Endodermal cell (in vitro differentiated cells): ENCODE data around the gene SLC25A47. TPM values are rescaled to one million over a fixed set of nuclear protein-coding genes. Genes with fewer than 3 reads are reported as not detected.

ENCODE experiments used
- DNase-seq: peaks from one replicate; pipeline ENCODE4 v3.0.0-alpha.2; 2017
- H3K27ac ChIP-seq: 2 replicates; pipeline ENCODE4 v1.5.1; 2013; ENCODE audit warnings: mild to moderate bottlenecking, low read depth, low read length, moderate library complexity
- H3K27me3 ChIP-seq: 2 replicates; pipeline ENCODE4 v1.6.1; 2013; ENCODE audit warnings: mild to moderate bottlenecking, low read length, moderate library complexity; ENCODE audit not compliant: insufficient read depth, control insufficient read depth, poor library complexity, severe bottlenecking
- H3K36me3 ChIP-seq: 2 replicates; pipeline ENCODE4 v1.7.0; 2013; ENCODE audit warnings: mild to moderate bottlenecking, low read length, moderate library complexity; ENCODE audit not compliant: control insufficient read depth, insufficient read depth
- H3K4me1 ChIP-seq: one replicate; pipeline ENCODE4 v1.7.0; 2013; ENCODE audit warnings: low read length; ENCODE audit not compliant: control insufficient read depth, insufficient read depth
- H3K4me3 ChIP-seq: 2 replicates; pipeline ENCODE4 v1.5.1; 2013; ENCODE audit warnings: mild to moderate bottlenecking, low read length, moderate library complexity
- H3K9ac ChIP-seq: 2 replicates; pipeline ENCODE4 v1.6.1; 2013; ENCODE audit warnings: mild to moderate bottlenecking, low read length, moderate library complexity; ENCODE audit not compliant: poor library complexity, severe bottlenecking; ENCODE audit errors: extremely low read depth
- H3K9me3 ChIP-seq: 2 replicates; pipeline ENCODE4 v1.6.1; 2013; ENCODE audit warnings: mild to moderate bottlenecking, low read length, moderate library complexity; ENCODE audit not compliant: control insufficient read depth
- H3K27ac Mint-ChIP-seq: 2 replicates; pipeline ENCODE4 v1.8.0; 2020; ENCODE audit warnings: mixed read lengths
- H3K27me3 Mint-ChIP-seq: 2 replicates; pipeline ENCODE4 v1.8.0; 2021; ENCODE audit warnings: mild to moderate bottlenecking, mixed read lengths; ENCODE audit not compliant: insufficient read depth
- H3K36me3 Mint-ChIP-seq: 2 replicates; pipeline ENCODE4 v1.8.0; 2020; ENCODE audit warnings: low read depth, mixed read lengths
- H3K4me1 Mint-ChIP-seq: 2 replicates; pipeline ENCODE4 v1.8.0; 2020; ENCODE audit warnings: mixed read lengths
- H3K4me3 Mint-ChIP-seq: 2 replicates; pipeline ENCODE4 v1.8.0; 2020; ENCODE audit warnings: mild to moderate bottlenecking, moderate library complexity, mixed read lengths
- H3K9me3 Mint-ChIP-seq: 2 replicates; pipeline ENCODE4 v1.8.0; 2020; ENCODE audit warnings: mild to moderate bottlenecking, mixed read lengths
- CTCF ChIP-seq: fragments of 200-600 bp; sonication (generic); conservative IDR thresholded peaks from 2 replicates; pipeline ENCODE4 v1.5.0; 2021; ENCODE audit warnings: antibody characterized with exemption, mild to moderate bottlenecking
- WGBS, 2 experiments: methylation state at CpG; one replicate each; pipeline versions ENCODE4 v1.1.5 to v1.1.7; 2013; ENCODE audit warnings: missing lambda C conversion rate in 2 of 2, mixed read lengths in 1 of 2; ENCODE audit not compliant: insufficient coverage in 1 of 2, insufficient read length in 1 of 2; 5-methylcytosine and 5-hydroxymethylcytosine counted together
- microRNA-seq: library from miRNA; unstranded; fragments of <30 nt; microRNA quantifications from one replicate; pipeline ENCODE4 v1.2.0, GENCODE V29; 2020; ENCODE audit warnings: borderline microRNAs expressed
- total RNA-seq, 2 donors: library from RNA; stranded (reverse); fragmentation: NEBNext Ultra II Directional in 1 of 2; extraction: Animal tissue kit (Norgen Biotek cat#: 25700) in 1 of 2; gene quantifications; 2 replicates in 1 of 2; 3 replicates in 1 of 2; pipeline ENCODE4 v1.2.1, GENCODE V29; 2021

Gene SLC25A47
- total RNA-seq, 2 donors from 2014 or later = not detected

DNA sequence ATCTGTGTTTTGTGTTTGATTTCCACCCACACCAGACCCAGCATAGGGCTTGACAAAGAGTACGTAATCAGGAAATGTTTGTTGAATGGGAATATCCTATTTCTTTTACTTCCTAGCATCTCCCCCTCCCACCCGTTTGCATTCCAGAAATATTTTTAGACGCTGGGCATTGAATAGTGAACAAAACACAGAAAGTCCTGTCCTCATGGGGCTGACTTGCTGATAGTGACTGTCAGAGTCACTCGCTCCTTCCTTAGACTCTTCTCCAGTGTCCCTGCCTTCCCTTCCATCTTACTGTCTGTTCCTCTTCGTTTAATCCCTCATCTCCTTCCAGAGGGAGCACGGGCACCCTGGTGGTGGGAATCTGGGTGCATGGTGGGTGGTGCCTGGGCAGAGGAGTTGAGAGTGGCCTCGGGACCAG is 53.6 kb downstream of the SLC25A47 start:
- H3K36me3 Mint-ChIP-seq = peaks cover under 1% of the 10 kb centered on the region
- no peaks in the 10 kb centered on the region for H3K27me3 ChIP-seq
- H3K36me3 ChIP-seq = peaks cover 29% of the 10 kb centered on the region
- peak; percentile 58 for TF ChIP-seq CTCF
- WGBS, 2 experiments = 9 to 30% methylated on average over 4 to 6 of the region's 7 CpGs
- H3K27ac Mint-ChIP-seq = peak overlapping the region; percentile 79
- H3K27me3 Mint-ChIP-seq = no peaks in the 10 kb centered on the region
- no peaks in the 10 kb centered on the region for H3K9me3 Mint-ChIP-seq
- H3K4me3 ChIP-seq = peak overlapping the region; percentile 98
- DNase-seq = peak; percentile 76
- H3K4me1 ChIP-seq = no peaks in the 10 kb centered on the region
- peak overlapping the region; percentile 90 for H3K4me3 Mint-ChIP-seq
- H3K9ac ChIP-seq = peak overlapping the region; percentile 73
- H3K9me3 ChIP-seq = no peaks in the 10 kb centered on the region
- peaks cover 54% of the 10 kb centered on the region for H3K4me1 Mint-ChIP-seq
- peak overlapping the region; percentile 90 for H3K27ac ChIP-seq

Small RNA genes lying within 50 kb of the gene (microRNA-seq; reads per million reads assigned to microRNA genes)
- gene MIR345 = 26.8 reads per million, percentile 59 among the genes with 10 or more reads in this experiment
- gene MIR6764 = not detected

Other genes with a start within 250 kb of the SLC25A47 start
- gene DEGS2, start 163.7 kb upstream of the SLC25A47 start, total RNA-seq = under 1 TPM; 0.18 to 0.24 TPM
- gene YY1, start 84.2 kb upstream of the SLC25A47 start, total RNA-seq = 100 to 1,000 TPM in 1 of 2 donors, 10 to 100 TPM in 1; 94.8 to 103 TPM
- 100 to 1,000 TPM; 234 to 263 TPM for gene SLC25A29, start 16.9 kb upstream of the SLC25A47 start, total RNA-seq
- gene WDR25, start 53.1 kb downstream of the SLC25A47 start, total RNA-seq = 1 to 10 TPM; 5.8 to 8.0 TPM